HG03432 (cell line): Measurements from ENCODE around the gene MYO3B.

Experiments
- ATAC-seq: cut with Tn5 transposase; IDR thresholded peaks from one replicate; pipeline ENCODE4 v1.9.1; 2021; ENCODE audit warnings: mild to moderate bottlenecking, moderate library complexity; ENCODE audit not compliant: unreplicated experiment

MYO3B gene

DNA sequence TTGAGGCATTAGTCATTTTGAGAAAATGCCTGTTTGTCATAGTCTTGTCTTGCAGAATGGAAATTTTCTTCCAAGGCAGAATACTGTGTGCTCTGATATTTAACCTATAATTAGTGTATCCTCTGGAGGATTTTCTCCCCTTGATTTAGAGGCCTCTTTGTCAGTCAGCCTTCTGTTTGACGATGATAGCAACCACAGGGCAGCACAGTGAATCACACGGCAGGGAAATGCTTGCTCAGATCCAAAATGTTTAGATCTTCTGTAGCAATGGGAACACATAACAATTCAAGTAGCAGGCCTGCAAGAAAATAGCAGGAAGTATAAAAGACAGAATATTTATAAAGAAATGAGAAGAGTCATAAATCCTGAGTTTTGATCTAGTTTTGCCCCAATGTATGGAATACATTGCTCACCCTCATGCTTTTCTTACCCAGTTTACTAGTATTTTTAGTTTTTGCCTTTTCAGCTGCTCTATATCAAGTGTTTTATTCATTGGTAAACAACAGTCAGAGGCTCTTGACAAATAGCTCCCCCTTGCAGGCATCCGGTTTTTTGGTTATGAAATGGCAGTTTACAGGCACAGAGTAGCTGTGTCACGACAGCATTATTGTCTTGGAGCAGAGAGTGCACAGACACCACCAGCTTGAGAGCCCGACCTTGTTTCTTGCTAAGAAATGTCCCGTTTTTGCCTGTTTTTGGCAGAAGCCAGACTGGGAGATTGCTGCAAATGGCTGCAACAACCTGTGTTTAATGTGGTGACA is 185.1 kb downstream of the MYO3B start:
- no peak for ATAC-seq

DNA sequence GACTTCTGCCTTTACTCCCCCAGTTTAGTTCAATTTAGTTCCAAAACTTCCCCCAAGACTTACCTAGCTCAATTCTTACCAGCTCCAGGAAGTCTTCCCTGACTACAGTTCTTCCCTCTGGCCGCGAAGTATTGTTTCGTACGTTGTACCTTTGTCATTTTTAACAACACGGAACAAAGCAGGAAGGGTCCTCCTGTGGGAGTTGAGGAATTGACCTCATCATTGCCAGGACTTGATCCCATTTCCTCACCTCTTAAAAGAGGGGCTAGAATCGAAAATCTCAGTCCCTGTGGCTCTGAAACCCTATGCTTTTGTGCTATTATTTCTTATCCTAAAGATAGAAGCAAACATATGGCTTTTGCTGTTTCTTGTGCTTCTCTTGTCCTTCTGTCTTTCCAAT is 187.1 kb downstream of the MYO3B start:
- ATAC-seq = no peak

DNA sequence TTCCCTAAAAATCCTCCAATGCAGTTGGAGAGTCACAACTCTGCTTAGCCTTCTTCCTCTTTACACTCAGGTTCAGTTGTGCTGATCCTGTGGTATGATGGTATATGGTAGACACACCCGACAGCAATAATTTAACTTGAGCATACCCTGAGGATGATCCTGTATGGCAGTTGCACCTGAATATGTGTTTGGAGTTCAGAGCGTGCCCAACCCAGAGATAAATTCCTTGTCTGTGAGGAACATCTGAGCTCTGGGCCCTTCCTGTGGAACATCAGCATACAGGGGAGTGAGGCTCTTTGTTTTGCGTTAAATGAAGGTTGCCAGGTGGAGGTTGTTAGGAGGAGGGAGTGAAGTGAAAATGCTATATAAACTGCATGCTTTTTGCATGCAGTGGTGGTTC is 187.7 kb downstream of the MYO3B start:
- ATAC-seq = no peak

DNA sequence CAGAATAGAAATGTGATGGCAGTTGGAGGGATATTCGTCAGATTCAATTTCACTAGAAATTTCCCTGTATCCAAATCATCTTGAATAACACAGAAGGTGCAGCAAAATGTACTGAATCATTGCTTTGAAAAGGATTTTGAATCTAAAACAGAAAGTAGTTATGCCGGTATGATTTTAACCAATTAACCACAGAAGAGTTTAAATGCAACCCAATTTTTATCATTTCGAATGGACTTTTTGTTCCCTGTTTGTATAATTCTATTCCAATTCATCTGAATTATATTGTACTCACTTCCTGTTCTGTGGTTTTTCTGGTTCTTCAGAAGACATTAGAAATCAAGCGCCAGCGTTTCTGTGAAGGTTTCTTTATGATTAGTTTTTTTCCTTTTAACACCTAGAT is 190.4 kb downstream of the MYO3B start:
- ATAC-seq = no peak

DNA sequence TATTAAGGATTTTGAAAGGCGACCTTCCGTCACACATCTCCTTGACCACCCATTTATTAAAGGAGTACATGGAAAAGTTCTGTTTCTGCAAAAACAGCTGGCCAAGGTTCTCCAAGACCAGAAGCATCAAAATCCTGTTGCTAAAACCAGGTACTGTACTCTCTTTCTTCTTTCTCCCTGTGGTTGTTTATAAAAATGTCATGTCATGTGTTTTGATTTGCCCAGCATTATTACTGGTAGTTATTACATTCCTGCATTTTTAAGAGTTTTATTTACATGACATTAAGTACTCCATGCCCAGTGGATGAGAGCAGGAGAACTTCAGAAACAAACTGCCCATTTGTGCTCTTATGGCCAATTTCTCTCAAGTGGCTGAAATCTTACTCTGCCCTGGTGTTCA is 191.3 kb downstream of the MYO3B start:
- no peak for ATAC-seq

DNA sequence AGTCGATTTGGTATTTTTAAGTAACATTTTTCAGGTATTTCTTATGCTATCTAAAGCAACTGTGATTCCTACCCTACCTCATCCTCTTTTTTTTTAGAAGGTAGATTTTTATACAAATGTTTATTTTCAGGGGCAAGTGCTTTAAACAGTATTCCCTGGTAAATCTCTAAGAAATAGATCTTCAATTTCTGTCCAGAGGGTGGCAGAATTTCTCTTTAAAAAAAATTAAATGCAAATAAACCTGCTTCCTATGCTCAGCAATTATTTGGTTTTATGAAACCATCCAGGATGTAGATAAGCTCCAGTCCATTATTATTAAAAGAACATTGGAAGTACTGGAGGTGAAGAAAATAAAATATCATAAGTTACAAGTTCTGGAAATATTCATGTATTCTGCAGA is 191.9 kb downstream of the MYO3B start:
- ATAC-seq = no peak

DNA sequence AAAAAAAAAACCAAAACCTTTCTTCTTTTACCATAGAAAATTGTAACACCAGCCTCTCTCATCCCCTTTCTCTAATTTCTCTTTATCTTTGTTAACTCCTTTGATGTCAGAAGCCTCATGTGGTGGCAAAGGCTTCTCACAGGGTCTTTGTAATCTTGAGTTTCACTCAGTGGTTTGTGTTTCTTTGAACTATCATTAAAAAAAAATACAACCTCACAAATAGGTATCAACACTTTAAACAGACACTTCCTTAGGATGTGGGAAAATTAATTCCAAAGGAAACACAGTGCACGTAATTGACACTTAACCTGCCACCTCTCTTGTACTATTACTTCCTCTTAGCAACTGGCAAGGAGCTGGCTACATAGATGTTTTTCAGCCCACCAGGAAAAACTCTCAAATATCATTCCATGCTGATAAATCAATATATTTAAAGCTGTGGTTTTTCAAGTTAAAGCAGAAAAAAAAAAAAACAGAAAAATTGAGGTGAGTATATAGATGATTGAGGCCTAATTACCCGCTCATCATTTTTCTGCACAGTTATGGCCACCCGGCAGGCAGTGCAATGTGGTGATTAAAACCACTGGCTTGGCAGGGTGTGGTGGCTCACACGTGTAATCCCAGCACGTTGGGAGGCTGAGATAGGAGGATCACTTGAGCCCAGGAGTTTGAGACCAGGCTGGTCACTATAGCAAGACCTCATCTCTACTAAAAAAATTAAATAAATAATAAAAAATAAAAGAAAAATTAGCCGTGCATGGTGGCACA is 193.5 kb downstream of the MYO3B start:
- ATAC-seq = no peak

DNA sequence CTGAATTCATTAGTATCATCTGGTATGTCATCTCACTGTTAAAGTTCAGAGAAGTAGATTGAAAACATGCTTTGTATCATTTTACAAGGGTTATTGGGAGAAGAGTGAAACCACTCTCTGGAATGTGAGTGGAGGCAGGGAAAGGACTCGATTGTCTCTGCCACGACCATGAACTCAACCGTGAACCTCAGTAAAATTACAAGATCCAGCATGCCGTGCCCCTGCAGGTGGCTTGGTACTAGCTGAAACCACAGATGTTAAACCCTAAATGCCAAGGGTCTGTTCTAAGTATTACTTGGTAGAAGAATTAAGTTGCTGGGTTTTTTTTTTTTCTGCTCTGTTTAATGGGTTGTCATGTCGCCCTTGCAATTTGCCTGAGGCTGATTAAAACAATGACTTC is 197.2 kb downstream of the MYO3B start:
- ATAC-seq = no peak

DNA sequence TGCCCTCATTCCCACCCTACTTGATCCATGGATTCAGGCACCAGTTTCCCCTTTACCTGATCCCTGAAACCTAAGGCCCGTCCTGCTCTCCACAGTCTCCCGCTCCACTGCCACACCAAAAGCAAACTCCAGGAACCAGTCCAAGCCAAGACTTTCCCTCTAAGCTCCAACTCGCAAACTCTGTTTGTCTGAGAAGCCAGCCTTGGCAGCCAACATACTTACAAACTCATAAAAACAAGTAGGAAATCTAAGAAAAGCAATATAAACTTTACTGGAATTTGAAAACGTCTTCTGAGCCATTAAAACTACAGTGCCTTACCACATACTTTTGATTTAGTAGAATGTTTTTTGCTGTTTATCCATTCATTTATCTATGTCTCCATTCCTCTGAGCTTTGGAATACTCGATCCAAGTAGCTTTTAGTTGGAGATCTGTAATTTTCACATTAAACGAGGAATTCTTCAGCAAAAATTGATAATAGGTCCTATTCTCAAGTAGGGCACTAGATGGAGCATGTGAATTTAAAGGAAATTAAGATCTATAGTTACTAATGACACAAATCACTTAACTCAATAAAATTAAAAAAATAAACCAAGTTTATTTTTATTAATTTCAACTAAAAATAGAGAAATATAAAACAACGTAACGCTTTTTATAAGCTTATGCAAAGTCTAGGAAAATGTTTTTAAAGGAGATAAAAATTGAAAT is 199.7 kb downstream of the MYO3B start:
- no peak for ATAC-seq

DNA sequence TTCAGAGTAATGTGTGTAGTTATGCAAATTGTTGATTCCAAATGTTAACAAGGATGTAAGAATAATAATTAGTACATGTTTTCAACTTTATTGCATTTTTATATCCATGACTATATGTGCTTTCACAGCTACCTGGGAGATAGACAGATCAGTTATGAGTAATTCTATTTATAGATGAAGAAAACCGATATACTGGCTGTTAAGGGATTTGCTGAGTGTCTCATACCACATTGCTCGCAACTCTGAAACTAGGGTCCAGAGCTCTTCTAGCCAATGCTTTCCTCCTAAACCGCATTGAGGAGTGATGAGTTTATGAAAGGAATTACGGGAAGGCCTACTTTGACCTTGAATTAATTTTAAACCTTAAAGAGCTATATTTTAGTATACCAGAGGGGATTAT is 202.3 kb downstream of the MYO3B start:
- no peak for ATAC-seq

DNA sequence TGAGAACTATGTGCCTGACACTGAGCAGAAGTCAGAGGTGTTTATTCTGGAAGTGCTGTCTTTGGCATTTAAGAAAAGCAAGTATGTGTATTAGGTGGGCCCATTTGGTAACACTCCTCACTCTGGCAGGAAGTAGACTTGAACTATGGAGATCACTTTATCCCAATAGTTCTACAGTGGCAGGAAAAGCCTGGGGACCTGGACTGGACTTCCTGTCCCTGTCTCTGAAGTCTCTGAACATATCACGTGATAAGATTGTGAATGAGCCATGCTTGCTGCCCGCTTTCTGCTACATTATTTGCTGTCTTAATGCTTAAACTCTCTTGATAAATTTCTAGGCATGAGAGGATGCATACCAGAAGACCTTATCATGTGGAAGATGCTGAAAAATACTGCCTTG is 203.7 kb downstream of the MYO3B start:
- no peak for ATAC-seq

DNA sequence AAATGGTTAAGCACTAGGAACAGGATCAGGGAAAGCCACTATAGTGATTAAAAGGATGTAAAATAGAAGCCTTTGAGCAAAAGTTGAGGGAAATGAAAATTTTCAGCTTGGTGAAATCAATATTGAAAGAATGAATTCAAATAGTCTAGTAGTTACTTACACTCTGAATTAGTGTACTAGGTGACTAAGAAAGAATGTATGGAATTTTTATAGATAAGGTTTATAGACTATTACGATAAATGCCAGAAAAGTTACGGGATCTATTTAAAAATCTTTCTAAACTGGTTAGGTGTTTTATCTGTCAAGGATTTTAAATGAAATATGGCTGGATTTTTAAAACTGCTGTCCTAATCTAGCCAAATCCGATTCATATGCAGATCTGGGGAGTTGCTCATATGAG is 208.6 kb downstream of the MYO3B start:
- ATAC-seq = no peak

DNA sequence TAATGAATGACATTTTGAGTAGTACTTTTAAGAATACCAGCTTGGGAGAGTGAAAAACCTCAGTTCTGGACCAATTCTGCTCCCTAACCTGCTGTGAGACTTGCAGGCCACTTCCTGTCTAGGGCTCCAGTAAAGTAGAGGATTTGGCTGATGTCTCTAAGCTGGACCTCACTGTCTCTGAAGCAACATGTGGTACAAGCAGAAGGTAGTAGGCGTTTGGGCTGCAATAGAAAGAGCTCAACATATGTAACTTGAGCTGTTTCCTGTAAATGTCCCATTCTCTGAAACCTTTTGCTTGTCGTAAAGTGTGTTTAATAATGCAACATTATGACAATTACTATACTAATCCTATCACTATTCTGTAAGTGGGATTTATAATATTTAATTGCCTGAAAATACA is 213.1 kb downstream of the MYO3B start:
- no peak for ATAC-seq

DNA sequence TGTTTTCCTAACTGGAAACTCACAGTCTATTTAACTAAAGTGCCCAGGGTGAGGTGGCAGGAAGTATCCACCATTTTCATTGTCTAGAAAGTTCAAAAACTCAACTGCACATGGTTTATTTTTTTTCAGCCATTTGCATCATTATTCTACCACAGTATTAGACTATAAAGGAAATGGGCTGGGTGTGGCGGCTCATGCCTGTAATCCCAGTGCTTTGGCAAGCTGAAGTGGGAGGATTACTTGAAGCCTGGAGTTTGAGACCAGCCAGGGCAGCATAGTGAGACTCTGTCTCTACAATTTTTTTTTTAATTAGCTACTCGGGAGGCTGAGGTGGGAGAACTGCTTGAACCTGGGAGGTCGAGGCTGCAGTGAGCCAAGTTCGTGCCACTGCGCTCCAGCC is 213.8 kb downstream of the MYO3B start:
- no peak for ATAC-seq

DNA sequence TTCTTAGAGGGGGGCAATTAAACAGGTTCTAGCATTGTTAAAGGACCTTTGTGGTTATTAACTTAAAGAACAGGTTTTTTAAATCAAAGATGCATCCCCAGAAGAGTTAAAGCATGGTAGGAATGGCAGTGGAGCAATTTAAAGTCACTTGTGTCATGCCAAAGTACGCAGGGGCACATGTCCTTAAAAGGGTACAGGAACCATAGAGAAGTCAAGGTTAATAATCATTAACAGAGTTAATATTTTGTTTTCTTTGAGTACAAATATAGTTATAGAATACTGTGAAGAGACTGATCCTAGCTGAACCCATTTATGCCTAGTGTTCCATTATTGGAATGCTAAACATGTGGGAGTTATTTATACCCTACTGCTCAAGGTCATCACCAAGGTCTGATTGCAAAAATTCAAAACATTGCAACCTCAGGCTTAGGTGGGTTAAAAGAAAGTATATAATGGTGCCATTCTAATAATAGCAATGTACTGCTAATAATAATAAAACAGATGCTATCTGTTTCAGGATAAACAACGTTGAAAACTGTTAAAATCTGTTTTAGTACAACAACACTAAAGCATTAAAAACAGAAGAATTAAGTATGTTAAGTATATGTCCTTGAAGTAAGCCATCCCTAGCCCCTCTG is 216.0 kb downstream of the MYO3B start:
- ATAC-seq = no peak

DNA sequence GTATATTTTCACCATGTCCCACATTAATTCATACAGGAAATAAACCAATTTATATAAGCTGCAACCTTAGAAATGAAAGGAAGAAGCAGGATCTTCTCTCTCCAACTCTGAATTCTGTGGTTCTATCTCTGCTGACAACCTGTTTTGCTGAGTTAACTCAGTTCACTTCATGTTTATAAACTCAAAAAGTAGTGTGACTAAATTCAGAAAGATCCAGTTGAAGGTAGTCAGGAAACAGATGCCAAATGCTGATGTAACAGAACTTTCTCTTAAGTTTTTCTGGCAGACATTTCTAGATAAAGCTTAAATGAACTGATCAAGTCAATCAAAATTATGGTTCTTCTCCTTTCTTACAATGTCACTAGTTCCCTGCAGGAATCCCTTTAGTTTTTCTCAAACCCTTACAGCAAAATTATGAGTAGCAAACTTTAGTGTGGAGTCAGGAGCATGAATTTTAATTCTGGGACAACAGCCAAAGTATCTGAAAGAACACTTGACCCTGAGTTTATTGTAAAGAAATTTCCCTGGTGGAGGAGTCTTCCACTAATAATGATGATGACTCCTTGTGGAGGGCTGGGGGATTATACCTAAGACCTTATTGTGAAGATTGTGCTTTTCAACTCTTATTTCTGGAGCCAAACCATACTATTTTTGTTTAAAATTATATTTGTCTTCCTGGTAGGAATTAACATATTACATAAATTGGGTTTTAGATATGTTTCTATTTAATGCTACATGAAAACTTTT is 216.9 kb downstream of the MYO3B start:
- ATAC-seq = no peak

DNA sequence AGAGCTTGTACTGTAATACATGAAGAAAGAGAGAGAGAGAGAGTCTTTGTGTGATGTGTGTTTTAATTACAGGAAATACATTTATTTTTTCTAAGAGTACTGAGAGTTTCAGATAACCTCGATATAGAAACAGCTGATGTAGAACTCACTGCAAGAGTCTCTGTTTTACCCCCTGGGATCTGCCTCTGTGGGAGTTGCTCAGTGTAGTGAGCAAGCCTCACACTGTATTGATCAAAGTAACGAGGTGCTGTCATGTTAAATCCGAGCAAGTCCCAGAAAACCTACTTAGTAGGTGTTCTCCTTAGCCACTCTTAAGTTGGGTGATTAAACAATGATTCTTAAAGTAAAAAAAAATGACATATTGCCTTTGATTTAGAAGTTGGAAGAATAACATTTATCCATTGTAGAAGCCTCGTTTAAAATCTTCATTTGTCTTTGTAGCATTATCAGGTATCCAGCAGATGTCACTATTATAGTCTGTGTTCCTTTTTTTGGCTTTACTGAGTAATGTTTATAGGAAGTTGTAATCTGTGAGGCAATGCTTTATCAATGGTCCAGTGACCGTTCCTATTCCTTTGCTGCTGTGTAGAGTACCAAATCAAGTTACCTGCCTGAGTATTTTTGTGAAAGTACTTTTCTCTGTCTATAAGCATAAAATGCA is 219.0 kb downstream of the MYO3B start:
- ATAC-seq = peak; percentile 50

DNA sequence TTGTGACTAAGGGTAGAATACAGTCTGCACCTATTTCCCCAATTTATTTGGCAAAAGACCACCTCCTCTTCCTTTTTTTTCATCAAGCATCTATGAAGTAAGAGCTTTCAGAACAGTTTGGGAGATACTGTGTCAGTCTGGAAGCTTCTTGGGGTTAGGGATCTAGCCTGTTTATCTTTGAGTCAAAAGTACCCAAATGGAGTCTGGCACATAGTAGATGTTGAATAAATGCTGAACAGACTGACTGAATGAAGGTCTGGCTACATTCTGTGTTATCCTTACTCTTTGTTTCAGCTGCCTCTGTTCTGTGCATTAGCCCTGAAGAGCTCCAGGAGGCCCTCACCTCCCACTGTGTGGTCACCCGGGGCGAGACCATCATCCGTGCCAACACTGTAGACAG is 223.2 kb downstream of the MYO3B start:
- ATAC-seq = no peak

DNA sequence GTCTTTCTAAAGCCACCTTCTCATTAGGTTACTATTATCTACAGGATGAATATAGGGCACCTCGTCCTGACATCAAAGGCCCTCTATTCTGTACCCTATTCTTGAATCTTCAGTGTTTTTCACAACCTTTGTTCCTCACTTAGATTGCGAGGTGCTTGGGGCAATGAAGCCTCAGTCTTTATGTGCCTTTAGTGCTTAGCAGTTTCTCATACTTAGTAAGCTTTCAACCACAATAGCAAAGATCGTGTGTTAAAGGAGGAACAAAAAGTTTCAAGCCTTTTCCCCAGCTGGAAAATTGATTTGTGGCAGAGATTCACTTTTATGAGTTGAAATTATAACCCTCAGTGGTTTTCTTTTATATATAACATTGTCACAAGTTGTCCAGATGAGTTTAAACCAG is 226.9 kb downstream of the MYO3B start:
- ATAC-seq = no peak

DNA sequence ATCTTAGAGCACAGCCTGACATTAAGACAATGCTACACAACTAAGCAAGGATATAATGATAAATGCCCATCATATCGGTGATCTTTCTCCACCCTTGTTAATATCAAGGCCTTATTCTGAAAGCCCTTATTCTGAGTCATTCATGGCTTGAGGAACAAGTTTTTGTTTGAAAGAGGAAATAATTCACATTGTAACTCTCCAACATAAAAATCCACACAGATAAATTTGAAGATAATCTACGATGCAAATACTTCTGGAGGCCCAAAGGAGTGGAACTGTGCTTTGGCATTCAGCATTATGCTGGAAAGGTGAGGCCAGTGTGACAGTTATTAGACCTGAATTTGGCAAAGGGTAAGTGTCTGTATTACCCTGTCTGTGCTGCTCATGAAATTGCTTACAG is 227.4 kb downstream of the MYO3B start:
- ATAC-seq = no peak
